Colonic mucosa (tissue), 4 donors: Measurements from ENCODE around the gene ALDH1A2. TPM values are rescaled to one million over a fixed set of nuclear protein-coding genes. Genes with fewer than 3 reads are reported as not detected.

Experiments
- DNase-seq: peaks from one replicate; pipeline ENCODE4 v3.0.0-alpha.2; 2020
- H3K27ac ChIP-seq: fragments of 200-600 bp; one replicate; pipeline ENCODE4 v1.8.0; 2021
- H3K27me3 ChIP-seq: fragments of 200-600 bp; one replicate; pipeline ENCODE4 v1.8.0; 2021
- H3K36me3 ChIP-seq: fragments of 200-600 bp; one replicate; pipeline ENCODE4 v1.8.0; 2021
- H3K4me1 ChIP-seq: fragments of 200-600 bp; one replicate; pipeline ENCODE4 v1.8.0; 2021; ENCODE audit warnings: mild to moderate bottlenecking
- H3K4me3 ChIP-seq: fragments of 200-600 bp; one replicate; pipeline ENCODE4 v1.8.0; 2021
- H3K9ac ChIP-seq, 2 donors: one replicate each; pipeline ENCODE4 v1.7.0; 2013; ENCODE audit warnings: control low read depth in 2 of 2, low read depth in 2 of 2, low read length in 2 of 2
- H3K9me3 ChIP-seq: fragments of 200-600 bp; one replicate; pipeline ENCODE4 v1.8.0; 2021
- CTCF ChIP-seq: fragments of 200-600 bp; IDR thresholded peaks from one replicate; pipeline ENCODE4 v1.8.0; 2022; ENCODE audit warnings: antibody characterized with exemption, mild to moderate bottlenecking
- intact Hi-C: fragments of 100-400 bp; cut with DNase I; formaldehyde crosslinking; loops from one replicate; pipeline ENCODE4 v1.14.1; 2022
- total RNA-seq, 2 donors: library from RNA; stranded (reverse); fragmentation: NEBNext Ultra II Directional in 1 of 2; extraction: Animal tissue kit (Norgen Biotek cat#: 25700) in 1 of 2; gene quantifications; one replicate each; pipeline ENCODE4 v1.2.1, GENCODE V29; 2021
- donor health status: healthy.
- donor health status: DM: no; HTN: no; CAD: no.
- donor health status: DM: no; HTN: no; CAD: no.

Gene ALDH1A2
- total RNA-seq, 2 donors from 2014 or later: 1.9 to 2.5 TPM

DNA sequence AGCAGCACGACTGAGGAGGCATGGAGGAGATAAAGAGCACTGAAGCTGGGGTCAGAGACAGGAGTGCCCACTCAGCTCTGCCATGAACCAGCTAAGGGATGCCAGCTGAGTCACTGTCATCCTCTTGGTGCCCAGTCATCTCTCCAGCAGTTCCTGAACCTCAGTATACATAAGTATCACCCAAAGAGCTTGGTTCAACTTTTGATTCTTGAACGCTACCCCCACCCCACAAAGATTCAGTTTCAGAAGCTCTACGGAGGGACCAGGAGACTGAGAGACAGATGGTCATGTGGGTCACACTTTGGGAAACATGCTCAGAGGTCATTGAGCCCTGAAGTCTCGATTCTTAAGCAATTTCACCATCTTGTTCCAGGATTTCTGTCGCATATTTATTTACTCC lies 108.4 kb downstream of the ALDH1A2 start:
- intact Hi-C loops: no loop called here

GRCh38 chr15:57953874-57954273 lies 111.6 kb downstream of the ALDH1A2 start:
- H3K9ac ChIP-seq: no peak overlapping the region
- TF ChIP-seq CTCF: no peak
- H3K9me3 ChIP-seq: no peaks in the 10 kb centered on the region
- intact Hi-C loops: no loop called here
- H3K4me1 ChIP-seq: no peaks in the 10 kb centered on the region
- H3K4me3 ChIP-seq: no peak overlapping the region
- no peak for DNase-seq
- no peaks in the 10 kb centered on the region for H3K27me3 ChIP-seq
- H3K36me3 ChIP-seq: no peaks in the 10 kb centered on the region
- H3K27ac ChIP-seq: no peak overlapping the region

More for the DNA sequence above, 108.4 kb downstream of the ALDH1A2 start:
- DNase-seq: no peak
- Histone ChIP-seq H3K4me3 (no peak overlapping the region), H3K9me3 (no peaks in the 10 kb centered on the region), H3K9ac (no peak overlapping the region), H3K27ac (no peak overlapping the region), H3K4me1 (no peaks in the 10 kb centered on the region), H3K36me3 (no peaks in the 10 kb centered on the region), H3K27me3 (no peaks in the 10 kb centered on the region)
- TF ChIP-seq CTCF: no peak

GRCh38 chr15:57951328-57951932 lies 114.1 kb downstream of the ALDH1A2 start:
- H3K9me3 ChIP-seq: no peaks in the 10 kb centered on the region
- H3K4me3 ChIP-seq: no peak overlapping the region
- no peak overlapping the region for H3K27ac ChIP-seq
- H3K27me3 ChIP-seq: no peaks in the 10 kb centered on the region
- H3K4me1 ChIP-seq: no peaks in the 10 kb centered on the region
- no peak overlapping the region for H3K9ac ChIP-seq
- H3K36me3 ChIP-seq: no peaks in the 10 kb centered on the region
- intact Hi-C loops: no loop called here
- TF ChIP-seq CTCF: no peak
- DNase-seq: no peak

DNA sequence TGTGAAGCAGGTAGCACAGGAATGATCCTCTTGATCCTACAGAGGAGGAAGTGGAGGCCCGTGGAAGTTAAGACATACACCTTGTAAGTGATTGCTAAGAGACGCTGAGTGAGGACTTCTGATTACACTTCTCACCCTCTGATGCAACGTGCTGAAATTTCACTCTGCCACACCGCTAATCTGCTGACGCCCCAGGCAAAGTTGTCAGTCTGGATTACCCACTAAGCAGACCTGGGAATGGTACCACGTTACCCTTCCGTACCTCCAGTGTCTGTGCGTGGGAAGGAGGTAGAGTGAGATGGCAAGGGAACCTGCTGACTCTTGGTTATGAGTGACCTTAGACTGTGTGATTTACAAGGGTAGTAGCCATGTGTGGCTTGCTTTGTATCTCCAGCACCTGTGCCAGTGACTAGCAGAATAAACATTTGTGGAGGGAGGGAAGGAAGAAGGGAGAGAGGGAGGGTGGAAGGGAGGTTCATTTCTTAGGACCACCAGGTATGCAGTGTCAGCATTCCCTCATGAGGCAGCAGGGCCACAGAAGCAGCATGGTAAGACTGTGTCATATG lies 115.0 kb downstream of the ALDH1A2 start:
- Histone ChIP-seq H3K27me3 (no peaks in the 10 kb centered on the region), H3K9ac (no peak overlapping the region), H3K9me3 (no peaks in the 10 kb centered on the region), H3K36me3 (no peaks in the 10 kb centered on the region), H3K4me1 (no peaks in the 10 kb centered on the region), H3K27ac (no peak overlapping the region), H3K4me3 (no peak overlapping the region)
- intact Hi-C loops: no loop called here
- TF ChIP-seq CTCF: no peak
- no peak for DNase-seq

- Histone ChIP-seq H3K4me1 (no peaks in the 10 kb centered on the region), H3K27me3 (no peaks in the 10 kb centered on the region), H3K4me3 (no peak overlapping the region), H3K9ac (no peak overlapping the region), H3K9me3 (no peaks in the 10 kb centered on the region), H3K36me3 (no peaks in the 10 kb centered on the region), H3K27ac (no peak overlapping the region)
- no peak for DNase-seq
- no peak for TF ChIP-seq CTCF
- intact Hi-C loops: no loop called here
Measured at GRCh38 chr15:57949374-57949943, 116.1 kb downstream of the ALDH1A2 start.
